HepG2 (cell line): ENCODE measurements around the gene CEP250.

Experiments
- FOXA3 ChIP-seq: IDR thresholded peaks from 2 replicates; pipeline ENCODE4 v1.6.1; 2016; ENCODE audit warnings: missing genetic modification reagents, missing compliant biosample characterization
- MEF2D ChIP-seq: sonication (generic); formaldehyde crosslinking; IDR thresholded peaks from 2 replicates; pipeline ENCODE4 v1.5.1; 2020; ENCODE audit warnings: mild to moderate bottlenecking, missing genetic modification reagents
- NFATC3 ChIP-seq: sonication (generic); formaldehyde crosslinking; IDR thresholded peaks from 2 replicates; pipeline ENCODE4 v1.5.1; 2020; ENCODE audit warnings: mild to moderate bottlenecking, missing genetic modification reagents
- TF ChIP-seq, protein P1 (sequence below): sonication (generic); formaldehyde crosslinking; IDR thresholded peaks from 2 replicates; pipeline ENCODE4 v1.8.0; 2022; ENCODE audit warnings: mild to moderate bottlenecking, missing genetic modification reagents

DNA sequence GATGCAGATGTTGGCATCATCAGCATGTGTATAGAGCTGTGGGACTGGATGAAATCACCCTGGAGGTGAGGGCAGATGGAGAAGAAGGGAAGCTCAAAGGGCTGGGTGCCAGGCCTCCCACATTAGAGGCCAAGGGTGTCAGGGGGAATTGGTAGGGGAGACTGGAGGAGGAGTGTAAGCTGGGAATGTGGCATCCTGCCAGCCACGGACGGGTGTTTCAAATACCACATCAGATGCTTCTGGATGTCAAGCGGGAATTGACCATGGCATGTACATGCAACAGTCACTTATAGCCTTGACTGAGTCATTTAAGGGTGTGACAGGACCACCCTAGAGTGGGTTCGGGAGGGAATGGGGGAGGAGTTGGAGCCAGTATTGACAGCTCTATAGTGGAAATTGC is 96.1 kb downstream of the CEP250 start:
- TF ChIP-seq MEF2D (CRISPR knock-in tag) (no peak), NFATC3 (CRISPR knock-in tag) (no peak), FOXA3 (CRISPR knock-in tag) (no peak)
- TF ChIP-seq, protein P1, sequence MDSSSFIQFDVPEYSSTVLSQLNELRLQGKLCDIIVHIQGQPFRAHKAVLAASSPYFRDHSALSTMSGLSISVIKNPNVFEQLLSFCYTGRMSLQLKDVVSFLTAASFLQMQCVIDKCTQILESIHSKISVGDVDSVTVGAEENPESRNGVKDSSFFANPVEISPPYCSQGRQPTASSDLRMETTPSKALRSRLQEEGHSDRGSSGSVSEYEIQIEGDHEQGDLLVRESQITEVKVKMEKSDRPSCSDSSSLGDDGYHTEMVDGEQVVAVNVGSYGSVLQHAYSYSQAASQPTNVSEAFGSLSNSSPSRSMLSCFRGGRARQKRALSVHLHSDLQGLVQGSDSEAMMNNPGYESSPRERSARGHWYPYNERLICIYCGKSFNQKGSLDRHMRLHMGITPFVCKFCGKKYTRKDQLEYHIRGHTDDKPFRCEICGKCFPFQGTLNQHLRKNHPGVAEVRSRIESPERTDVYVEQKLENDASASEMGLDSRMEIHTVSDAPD, result no peak
